GM19193 (cell line): ENCODE results near the gene LIMK2.

Experiments used
- POLR2A ChIP-seq: IDR thresholded peaks from 4 replicates; pipeline ENCODE4 v1.6.1; 2011; ENCODE audit not compliant: insufficient read depth, insufficient read length; ENCODE audit errors: extremely low read depth

LIMK2 gene

DNA sequence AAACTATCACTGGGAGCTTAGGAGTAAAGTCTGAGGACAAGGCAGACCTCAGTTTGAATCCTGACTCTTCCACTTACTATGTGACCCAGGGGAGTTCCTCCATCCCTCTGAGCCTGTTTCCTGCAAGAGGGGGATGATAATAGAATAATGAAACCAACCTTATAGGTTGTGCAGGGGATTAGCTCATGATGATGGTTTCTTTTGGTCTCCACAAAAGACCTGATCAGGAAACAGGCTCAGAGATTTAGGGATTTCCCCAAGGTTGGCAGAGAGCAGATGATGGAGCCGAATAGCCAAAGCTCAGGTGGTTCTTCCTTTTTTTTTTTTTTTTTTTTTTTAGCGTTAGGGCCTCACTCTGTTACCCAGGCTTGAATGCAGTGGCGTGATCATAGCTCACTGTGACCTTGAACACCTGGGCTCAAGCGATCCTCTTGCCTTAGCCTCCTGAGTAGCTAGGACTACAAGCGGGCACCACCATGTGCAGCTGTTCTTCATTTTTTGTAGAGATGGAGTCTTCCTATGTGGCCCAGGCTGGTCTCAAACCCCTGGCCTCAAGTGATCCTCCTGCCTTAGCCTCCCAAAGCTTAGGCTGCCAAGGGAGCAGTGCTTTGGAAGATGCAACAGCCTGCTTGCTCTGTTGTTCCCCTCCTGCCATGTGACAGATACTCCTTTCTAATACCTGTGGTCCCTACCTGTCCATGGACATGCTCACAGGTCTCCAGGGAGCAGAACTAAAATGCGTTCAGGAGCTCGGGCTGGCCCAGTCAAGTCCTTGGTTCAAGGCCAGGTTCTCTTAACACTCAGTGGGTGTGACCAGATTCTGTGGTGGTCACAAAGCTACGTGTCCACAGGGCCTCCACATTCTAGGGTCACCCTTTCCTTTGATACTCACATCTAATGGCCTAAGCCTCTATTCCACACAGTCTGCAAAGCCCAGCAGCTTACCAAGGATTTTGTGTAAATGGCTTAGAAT is 111.8 kb downstream of the LIMK2 start:
- TF ChIP-seq POLR2A: no peak

DNA sequence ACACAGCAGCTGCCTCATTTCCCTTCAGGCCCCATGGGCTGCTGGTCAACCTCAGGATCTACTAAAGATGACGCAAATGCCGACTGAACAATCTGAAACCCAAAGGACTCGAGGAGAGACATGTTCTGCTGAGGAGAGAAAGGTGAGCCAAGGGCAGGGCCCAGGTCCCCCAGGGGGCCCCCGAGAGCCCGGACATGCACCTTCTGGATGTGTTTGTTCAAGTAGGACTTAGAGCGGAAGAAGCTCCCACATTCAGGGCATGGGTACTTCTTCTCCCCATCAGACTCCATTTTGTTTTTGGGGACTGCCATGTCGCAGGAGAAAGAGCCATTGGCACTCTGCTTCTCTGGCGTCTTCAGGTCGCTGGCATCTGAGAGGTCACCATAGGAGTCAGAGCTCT is 114.8 kb downstream of the LIMK2 start:
- TF ChIP-seq POLR2A: no peak

- no peak for TF ChIP-seq POLR2A
Observed at GRCh38 chr22:31327806-31328543, 115.9 kb downstream of the LIMK2 start.

DNA sequence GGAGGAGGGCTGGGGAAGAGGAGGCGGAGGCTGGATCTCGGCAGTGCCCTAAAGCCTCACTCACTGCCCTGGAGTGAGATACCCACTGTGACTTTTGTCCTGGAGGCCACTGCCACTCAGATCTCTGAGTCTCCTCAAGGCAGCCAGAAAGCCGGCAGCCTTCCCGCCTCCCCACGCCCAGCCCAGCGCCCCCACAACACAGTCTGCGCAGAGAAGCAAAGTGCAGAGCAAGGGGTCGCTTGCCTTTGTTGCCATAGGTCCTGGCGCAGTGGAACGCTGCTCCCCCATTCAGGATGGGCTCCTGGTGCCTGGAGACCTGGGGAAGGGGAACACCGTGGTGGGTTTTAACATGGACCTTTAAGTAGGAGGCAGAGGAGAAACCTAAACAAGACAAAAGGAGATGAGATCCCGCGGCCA is 116.5 kb downstream of the LIMK2 start:
- no peak for TF ChIP-seq POLR2A

DNA sequence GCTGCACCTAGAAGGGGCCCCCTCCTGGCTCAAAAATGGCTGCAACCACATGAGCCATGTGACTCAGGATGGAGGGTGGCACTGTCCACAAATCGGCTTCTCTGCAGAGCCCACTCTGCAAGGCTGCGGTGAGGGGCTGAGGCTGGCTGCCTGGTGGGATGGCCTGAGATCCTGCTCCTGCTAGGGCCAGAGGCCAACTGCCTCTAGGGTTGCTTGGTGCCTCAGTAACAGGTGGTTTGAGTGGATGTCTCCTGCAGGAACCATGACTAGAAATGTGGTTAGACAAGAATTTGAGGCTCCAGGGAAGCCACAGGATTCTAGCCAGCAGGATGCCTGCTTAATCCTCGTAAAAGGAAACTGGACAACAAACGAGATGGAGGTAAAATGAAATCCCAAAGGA is 116.9 kb downstream of the LIMK2 start:
- no peak for TF ChIP-seq POLR2A
